ENCODE measurements around the gene PIEZO2. TPM values are rescaled to one million over a fixed set of nuclear protein-coding genes. Genes with fewer than 3 reads are reported as not detected.

The PIEZO2 gene
- total RNA-seq, 4 donors from 2014 or later: 2.1 to 7.4 (median 2.5) TPM; not detected in 1

Small RNAs within 50 kb of the gene (small RNA-seq; reads per million reads assigned to genes)
- 0 reads per million in 4 donors for gene AP001180.3
- 0 reads per million in 4 donors for gene AP001180.5
- gene MIR6788: 0 reads per million in 4 donors

Measured in esophagus squamous epithelium (tissue), 4 donors.